LNCaP clone FGC (cell line): ENCODE results near the gene UBAC2.
A peak's percentile ranks its signal among the peaks of the same experiment; 100 is the strongest.

Source experiments
- DNase-seq: peaks from one replicate; pipeline ENCODE4 v3.0.0-alpha.2; 2011; ENCODE audit warnings: low read depth
- H3K4me3 ChIP-seq: 2 replicates; pipeline ENCODE4 v1.5.1; 2011; ENCODE audit warnings: mild to moderate bottlenecking, low read depth, low read length, control low read depth
- TF ChIP-seq, protein P1 (sequence below): IDR thresholded peaks from 2 replicates; pipeline ENCODE4 v1.5.1; 2012; ENCODE audit warnings: mild to moderate bottlenecking; ENCODE audit not compliant: control insufficient read depth, insufficient read depth; ENCODE audit errors: extremely low read depth

UBAC2 gene

GRCh38 chr13:99335603-99336002 lies 134.9 kb downstream of the UBAC2 start:
- H3K4me3 ChIP-seq, result no peak overlapping the region

DNA sequence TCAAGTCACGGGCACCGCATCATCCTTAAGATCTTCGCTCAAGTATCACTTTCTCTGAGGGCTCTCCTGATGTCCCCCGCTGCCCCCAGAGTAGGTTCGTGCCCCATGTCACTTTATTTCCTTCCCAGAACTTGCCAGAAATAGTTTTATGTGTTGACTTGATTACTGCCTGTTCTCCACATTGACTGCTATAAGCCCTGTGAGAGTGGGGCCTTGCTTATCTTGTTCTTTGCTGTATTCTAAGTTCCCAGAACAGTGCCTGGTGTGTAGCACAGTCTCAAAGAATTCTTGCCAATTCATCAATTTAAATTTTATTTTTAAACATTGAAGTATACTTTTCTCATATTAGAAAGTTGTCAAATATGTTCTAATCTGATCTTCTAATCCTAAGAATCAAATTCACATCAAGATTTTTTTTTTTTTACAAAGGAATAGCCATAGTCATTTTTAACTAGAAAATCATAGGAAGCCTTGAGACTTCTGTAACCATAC lies 138.6 kb downstream of the UBAC2 start:
- TF ChIP-seq, protein P1, sequence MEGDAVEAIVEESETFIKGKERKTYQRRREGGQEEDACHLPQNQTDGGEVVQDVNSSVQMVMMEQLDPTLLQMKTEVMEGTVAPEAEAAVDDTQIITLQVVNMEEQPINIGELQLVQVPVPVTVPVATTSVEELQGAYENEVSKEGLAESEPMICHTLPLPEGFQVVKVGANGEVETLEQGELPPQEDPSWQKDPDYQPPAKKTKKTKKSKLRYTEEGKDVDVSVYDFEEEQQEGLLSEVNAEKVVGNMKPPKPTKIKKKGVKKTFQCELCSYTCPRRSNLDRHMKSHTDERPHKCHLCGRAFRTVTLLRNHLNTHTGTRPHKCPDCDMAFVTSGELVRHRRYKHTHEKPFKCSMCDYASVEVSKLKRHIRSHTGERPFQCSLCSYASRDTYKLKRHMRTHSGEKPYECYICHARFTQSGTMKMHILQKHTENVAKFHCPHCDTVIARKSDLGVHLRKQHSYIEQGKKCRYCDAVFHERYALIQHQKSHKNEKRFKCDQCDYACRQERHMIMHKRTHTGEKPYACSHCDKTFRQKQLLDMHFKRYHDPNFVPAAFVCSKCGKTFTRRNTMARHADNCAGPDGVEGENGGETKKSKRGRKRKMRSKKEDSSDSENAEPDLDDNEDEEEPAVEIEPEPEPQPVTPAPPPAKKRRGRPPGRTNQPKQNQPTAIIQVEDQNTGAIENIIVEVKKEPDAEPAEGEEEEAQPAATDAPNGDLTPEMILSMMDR, result no peak
- no peak overlapping the region for H3K4me3 ChIP-seq
- no peak for DNase-seq

More at GRCh38 chr13:99335603-99336002, 134.9 kb downstream of the UBAC2 start:
- DNase-seq, result no peak
- TF ChIP-seq, protein P1, result no peak

DNA sequence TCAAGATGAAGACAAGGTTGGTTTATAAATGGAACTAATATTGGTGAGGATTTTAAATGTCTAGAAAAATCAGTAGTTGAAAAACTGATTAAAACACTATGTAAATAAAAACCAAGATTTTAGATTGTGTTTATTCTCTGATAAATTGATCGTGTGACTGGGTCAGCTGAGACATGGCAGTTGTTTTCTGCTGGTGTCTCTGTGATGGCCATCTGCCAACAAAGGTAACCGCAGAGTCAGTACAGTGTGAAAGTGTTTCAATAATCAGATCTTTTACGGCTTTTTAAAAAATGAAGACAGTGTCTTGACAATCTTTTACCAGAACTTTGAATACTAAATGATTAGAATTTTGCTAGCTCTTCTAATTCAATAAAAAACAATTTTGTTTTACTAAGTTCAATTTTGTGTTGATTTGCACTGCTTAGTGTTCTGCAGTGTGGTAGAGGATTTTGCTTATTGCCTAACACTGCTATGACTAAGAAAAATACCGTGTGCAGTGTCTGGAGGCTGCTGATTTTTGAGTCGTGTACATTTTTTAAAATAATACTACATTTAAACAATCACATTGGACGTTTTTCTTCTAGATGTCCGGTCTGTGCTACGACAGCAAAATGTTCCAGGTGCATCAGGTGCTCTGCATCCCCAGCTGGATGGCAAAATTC lies 139.2 kb downstream of the UBAC2 start:
- peak overlapping the region; percentile 38 for H3K4me3 ChIP-seq
- TF ChIP-seq, protein P1, result no peak
- no peak for DNase-seq

GRCh38 chr13:99340638-99341037 lies 140.0 kb downstream of the UBAC2 start:
- peak overlapping the region; percentile 38 for H3K4me3 ChIP-seq
- TF ChIP-seq, protein P1, result no peak
- peak; percentile 54 for DNase-seq

GRCh38 chr13:99341969-99342722 lies 141.5 kb downstream of the UBAC2 start:
- no peak for DNase-seq
- H3K4me3 ChIP-seq, result no peak overlapping the region
- TF ChIP-seq, protein P1, result no peak

DNA sequence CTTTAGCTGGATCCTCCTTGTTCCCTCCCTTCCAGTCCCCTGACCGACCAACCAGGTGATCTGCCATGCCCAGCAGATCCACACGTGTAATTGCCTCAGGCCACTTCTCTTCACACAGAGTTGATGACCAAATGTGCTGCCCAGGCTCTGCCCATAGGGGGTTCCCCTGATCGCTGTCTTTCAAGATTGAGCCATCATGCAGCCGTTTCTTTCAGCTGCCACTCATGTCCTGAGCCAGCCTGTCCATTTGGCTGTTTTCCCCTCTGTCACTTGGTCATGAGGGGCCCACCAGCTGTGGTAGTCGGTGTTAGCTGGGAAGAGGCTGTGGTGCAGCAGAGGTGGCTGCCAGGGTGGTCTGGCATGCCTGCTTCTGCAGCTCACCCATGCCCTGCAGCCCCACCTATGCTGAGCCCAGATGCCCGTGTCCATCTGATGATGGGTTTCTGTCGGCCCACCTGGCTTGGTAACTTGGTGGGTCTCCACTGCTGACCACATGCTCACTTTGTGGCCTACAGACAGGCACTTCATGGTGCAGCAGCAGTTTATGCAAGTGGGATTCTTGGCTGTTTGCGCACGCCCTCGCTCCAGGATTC lies 142.2 kb downstream of the UBAC2 start:
- TF ChIP-seq, protein P1, result no peak
- no peak for DNase-seq
- H3K4me3 ChIP-seq, result no peak overlapping the region
